Ishikawa (cell line): ENCODE results near the gene NRXN3.

ENCODE experiments used
- CEBPB ChIP-seq: IDR thresholded peaks from 2 replicates; pipeline ENCODE4 v1.6.1; 2012
- RAD21 ChIP-seq: IDR thresholded peaks from 2 replicates; pipeline ENCODE4 v1.6.1; 2012; ENCODE audit warnings: low read depth
- REST ChIP-seq: IDR thresholded peaks from 2 replicates; pipeline ENCODE4 v1.6.1; 2012; ENCODE audit warnings: low read depth, mild to moderate bottlenecking

GRCh38 chr14:79179985-79180384 is 1009.8 kb downstream of the NRXN3 start:
- no peak for TF ChIP-seq CEBPB
- no peak for TF ChIP-seq RAD21
- TF ChIP-seq REST: no peak
